Retinal pigment epithelial cell (primary cell): ENCODE measurements around the gene MAP7.

Source experiments
- DNase-seq: peaks from one replicate; pipeline ENCODE4 v3.0.0-alpha.2; 2010; ENCODE audit warnings: low read depth
- H3K4me3 ChIP-seq: 2 replicates; pipeline ENCODE4 v1.5.1; 2011; ENCODE audit warnings: mild to moderate bottlenecking, low read length, control low read depth, moderate library complexity
- CTCF ChIP-seq: conservative IDR thresholded peaks from 2 replicates; pipeline ENCODE4 v1.5.1; 2011; ENCODE audit warnings: low read depth, low read length, control low read depth, inconsistent platforms

Gene MAP7

DNA sequence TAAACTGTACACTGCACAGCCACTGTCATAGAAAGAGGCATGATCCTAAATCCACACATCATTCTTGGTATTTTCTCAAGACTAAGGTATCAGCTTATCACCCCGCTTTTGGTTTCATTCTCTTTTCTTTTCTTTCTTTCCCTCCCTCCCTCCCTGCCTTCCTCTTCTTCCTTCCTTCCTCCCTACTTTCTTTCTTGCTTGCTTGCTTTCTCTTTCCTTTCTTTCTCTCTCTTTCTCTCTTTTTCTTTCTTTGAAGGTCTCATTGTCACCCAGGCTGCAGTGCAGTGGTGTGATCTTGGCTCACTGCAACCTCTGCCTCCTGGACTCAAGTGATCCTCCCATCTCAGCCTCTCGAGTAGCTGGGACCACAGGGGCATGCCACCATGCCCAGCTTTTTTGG is 81.1 kb downstream of the MAP7 start:
- TF ChIP-seq CTCF = no peak

DNA sequence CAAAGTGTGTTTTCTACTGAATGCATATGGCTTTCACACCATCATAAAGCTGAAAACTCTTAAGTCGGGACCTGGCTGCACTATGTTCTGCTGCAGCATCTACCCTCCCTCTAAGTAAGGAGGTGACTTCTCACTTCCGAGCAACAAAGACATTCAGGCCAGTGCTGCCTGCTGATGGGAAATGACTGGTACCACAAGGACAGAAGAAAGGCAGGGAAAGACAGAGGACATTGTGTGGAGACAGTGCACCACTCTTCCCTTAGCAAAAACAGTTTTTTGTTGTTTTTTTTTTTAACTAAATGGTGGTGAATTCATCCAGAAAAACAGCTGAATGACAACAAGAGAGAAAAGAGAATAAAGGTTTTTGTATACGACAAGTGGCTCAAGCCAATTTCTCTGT is 81.5 kb downstream of the MAP7 start:
- DNase-seq = no peak
- H3K4me3 ChIP-seq = no peak overlapping the region
- TF ChIP-seq CTCF = no peak

More for the DNA sequence above, 81.1 kb downstream of the MAP7 start:
- no peak overlapping the region for H3K4me3 ChIP-seq
- no peak for DNase-seq

GRCh38 chr6:136467186-136467585 is 83.0 kb downstream of the MAP7 start:
- H3K4me3 ChIP-seq = no peak overlapping the region
- DNase-seq = no peak
- no peak for TF ChIP-seq CTCF

- TF ChIP-seq CTCF = no peak
Observed at GRCh38 chr6:136466777-136467176, 83.4 kb downstream of the MAP7 start.

GRCh38 chr6:136465766-136466303 is 84.4 kb downstream of the MAP7 start:
- no peak for TF ChIP-seq CTCF
- no peak for DNase-seq

More at GRCh38 chr6:136466777-136467176, 83.4 kb downstream of the MAP7 start:
- no peak for DNase-seq
- no peak overlapping the region for H3K4me3 ChIP-seq

DNA sequence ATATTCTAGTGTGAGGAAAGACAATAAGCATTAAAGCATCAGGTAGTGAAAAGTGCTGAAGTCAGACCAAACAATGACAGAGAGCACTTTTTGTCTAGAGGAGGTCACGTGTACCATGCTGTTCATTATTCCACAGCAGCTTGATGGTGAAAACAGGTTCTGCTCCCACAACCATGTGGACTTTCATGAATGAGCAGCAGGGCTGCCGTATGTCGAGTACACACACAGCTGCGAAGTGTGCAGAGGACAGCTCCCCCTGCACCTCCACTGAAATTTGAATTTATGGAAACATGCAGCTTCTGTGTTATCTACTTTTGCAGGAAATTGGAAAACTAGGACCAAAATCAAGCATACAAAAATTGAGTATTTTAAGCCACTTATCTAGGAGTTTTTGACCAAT is 85.3 kb downstream of the MAP7 start:
- no peak for DNase-seq
- no peak overlapping the region for H3K4me3 ChIP-seq
- no peak for TF ChIP-seq CTCF

More at GRCh38 chr6:136465766-136466303, 84.4 kb downstream of the MAP7 start:
- no peak overlapping the region for H3K4me3 ChIP-seq

GRCh38 chr6:136464148-136464547 is 86.1 kb downstream of the MAP7 start:
- TF ChIP-seq CTCF = no peak
- DNase-seq = no peak
- H3K4me3 ChIP-seq = no peak overlapping the region
